Measurements from ENCODE around the gene RALGAPA2. TPM values are rescaled to one million over a fixed set of nuclear protein-coding genes. Genes with fewer than 3 reads are reported as not detected.
A peak's percentile ranks its signal among the peaks of the same experiment; 100 is the strongest.

The RALGAPA2 gene
- total and polyA plus RNA-seq, 4 donors = 14.4 to 24.8 (median 18.0) TPM

DNA sequence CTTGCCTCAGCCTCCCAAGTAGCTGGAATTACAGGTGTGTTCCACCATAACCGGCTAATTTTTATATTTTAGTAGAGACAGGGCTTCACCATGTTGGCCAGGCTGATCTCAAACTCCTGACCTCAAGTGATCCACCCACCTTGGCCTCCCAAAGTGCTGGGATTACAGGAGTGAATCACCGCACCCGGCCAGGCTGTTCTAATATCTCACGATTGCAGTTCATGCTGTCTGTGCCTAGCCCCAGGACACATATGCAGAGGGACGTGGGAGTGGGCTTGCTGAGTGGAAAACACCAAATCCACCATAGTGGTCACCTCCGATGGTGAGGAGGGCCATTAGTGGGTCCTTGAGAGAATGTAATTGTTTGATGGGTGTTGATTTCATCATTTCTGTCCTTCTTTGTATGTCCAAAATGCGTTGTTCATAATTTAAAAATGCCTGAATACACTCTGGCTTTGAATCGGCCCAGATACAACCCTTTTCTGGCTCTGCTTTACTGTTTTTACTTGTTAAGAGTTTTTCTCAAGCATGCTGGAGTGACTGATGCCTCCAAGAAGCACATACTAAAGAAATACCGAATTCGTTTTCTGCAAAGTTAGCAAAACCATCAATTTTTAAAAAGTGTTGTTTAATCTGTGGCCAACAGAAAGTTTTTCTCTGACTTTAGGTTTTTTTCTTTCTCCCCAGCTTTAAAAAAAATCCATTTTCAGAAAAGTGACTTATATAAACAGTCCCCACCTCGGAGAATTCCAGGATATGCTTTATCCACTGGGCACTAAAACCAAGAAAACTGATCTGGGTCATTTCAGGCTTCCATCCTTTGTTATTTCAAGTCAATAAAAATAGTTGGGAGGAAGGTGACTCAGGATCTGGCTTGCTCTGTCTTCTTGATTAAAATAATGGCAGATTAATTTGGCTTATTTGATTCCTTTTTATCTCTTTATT, 18.8 kb upstream of the RALGAPA2 start:
- no peaks in the 10 kb centered on the region for H3K9me3 ChIP-seq (ENCODE audit: control insufficient read depth, insufficient read depth, low read length)
- WGBS (ENCODE audit: insufficient coverage) = 100% methylated on average over 5 of the region's 11 CpGs
- no peak for DNase-seq (ENCODE audit: low read depth in 4 of 6, low spot score in 6 of 6)
- no peak overlapping the region for H3K27ac ChIP-seq (ENCODE audit: low read depth, low read length)
- H3K27me3 ChIP-seq (ENCODE audit: control insufficient read depth, insufficient read depth, low read length) = no peaks in the 10 kb centered on the region
- H3K36me3 ChIP-seq (ENCODE audit: control insufficient read depth, insufficient read depth, low read length) = no peaks in the 10 kb centered on the region
- H3K4me1 ChIP-seq (ENCODE audit: control insufficient read depth, insufficient read depth, low read length) = no peaks in the 10 kb centered on the region
- no peak overlapping the region for H3K4me3 ChIP-seq (ENCODE audit: low read depth, low read length)

DNA sequence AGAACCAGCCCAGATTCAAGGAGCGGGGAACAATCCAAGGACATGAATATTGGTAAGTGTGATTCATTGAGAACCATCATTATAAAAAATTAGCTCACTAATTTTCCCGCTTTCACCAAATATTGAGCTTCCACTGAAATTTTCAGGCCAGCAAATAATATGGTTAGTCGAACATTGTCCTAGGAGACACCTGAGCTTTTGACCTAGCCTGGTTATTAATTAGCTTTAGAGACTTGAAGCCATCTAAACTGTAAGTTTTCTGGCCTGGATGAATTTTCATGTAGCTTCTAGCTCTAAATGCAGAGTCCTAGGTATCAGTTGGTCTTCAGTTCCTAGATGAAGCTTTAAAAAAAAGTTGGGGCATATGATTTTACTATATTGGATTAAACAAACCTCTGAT, 17.1 kb upstream of the RALGAPA2 start:
- DNase-seq (ENCODE audit: low read depth in 4 of 6, low spot score in 6 of 6) = no peak
- WGBS (ENCODE audit: insufficient coverage) = 100% methylated on average over 1 of the region's 3 CpGs
- Histone ChIP-seq H3K36me3 (ENCODE audit: control insufficient read depth, insufficient read depth, low read length) (no peaks in the 10 kb centered on the region), H3K9me3 (ENCODE audit: control insufficient read depth, insufficient read depth, low read length) (no peaks in the 10 kb centered on the region), H3K27ac (ENCODE audit: low read depth, low read length) (no peak overlapping the region), H3K4me1 (ENCODE audit: control insufficient read depth, insufficient read depth, low read length) (no peaks in the 10 kb centered on the region), H3K4me3 (ENCODE audit: low read depth, low read length) (no peak overlapping the region), H3K27me3 (ENCODE audit: control insufficient read depth, insufficient read depth, low read length) (no peaks in the 10 kb centered on the region)

DNA sequence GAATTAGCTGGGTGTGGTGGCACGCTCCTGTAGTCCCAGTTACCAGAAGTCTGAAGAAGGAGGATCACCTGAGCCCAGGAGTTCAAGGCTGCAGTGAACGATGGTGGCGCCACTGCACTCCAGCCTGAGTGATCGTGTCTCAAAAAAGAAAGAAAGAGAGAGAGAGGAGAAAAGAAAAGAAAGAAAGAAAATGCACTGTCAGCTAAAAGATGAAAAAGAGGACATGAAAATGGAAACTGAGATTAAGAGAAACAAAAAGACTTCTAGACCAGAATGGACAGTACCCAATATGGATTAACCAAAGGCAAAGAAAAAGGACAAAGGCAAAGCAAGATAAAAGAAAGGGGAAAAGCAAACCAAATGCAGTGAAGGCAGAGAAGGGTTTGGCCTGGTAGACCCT, 9.0 kb upstream of the RALGAPA2 start:
- no peaks in the 10 kb centered on the region for H3K4me1 ChIP-seq (ENCODE audit: control insufficient read depth, insufficient read depth, low read length)
- no peak for DNase-seq (ENCODE audit: low read depth in 4 of 6, low spot score in 6 of 6)
- H3K4me3 ChIP-seq (ENCODE audit: low read depth, low read length) = no peak overlapping the region
- no peaks in the 10 kb centered on the region for H3K27me3 ChIP-seq (ENCODE audit: control insufficient read depth, insufficient read depth, low read length)
- no peaks in the 10 kb centered on the region for H3K36me3 ChIP-seq (ENCODE audit: control insufficient read depth, insufficient read depth, low read length)
- peaks cover 2% of the 10 kb centered on the region for H3K9me3 ChIP-seq (ENCODE audit: control insufficient read depth, insufficient read depth, low read length)
- WGBS (ENCODE audit: insufficient coverage) = 89% methylated on average over 4 of the region's 4 CpGs
- no peak overlapping the region for H3K27ac ChIP-seq (ENCODE audit: low read depth, low read length)

DNA sequence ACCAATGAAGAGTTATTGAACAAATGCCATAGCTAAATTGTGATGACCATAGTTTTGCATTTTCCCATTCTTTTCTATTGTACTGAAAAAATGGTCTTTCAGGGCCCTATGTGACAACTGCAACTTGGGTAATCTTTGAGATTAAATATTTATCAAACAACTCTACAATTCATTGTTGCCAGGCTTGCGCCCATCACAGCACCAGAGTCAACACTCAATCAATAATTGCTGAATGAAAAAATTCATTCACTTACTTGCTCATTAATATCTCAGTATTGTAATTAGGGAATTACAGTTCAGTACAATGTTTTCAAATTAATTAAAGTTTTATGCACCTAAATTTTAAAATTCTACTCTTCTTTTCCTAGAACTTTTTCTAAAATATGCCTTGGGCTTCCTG, 7.7 kb upstream of the RALGAPA2 start:
- Histone ChIP-seq H3K4me3 (ENCODE audit: low read depth, low read length) (no peak overlapping the region), H3K9me3 (ENCODE audit: control insufficient read depth, insufficient read depth, low read length) (peaks cover 2% of the 10 kb centered on the region), H3K36me3 (ENCODE audit: control insufficient read depth, insufficient read depth, low read length) (no peaks in the 10 kb centered on the region), H3K27me3 (ENCODE audit: control insufficient read depth, insufficient read depth, low read length) (no peaks in the 10 kb centered on the region), H3K4me1 (ENCODE audit: control insufficient read depth, insufficient read depth, low read length) (no peaks in the 10 kb centered on the region), H3K27ac (ENCODE audit: low read depth, low read length) (no peak overlapping the region)
- no CpG with 5 or more reads among the region's 1 CpG for WGBS (ENCODE audit: insufficient coverage)
- no peak for DNase-seq (ENCODE audit: low read depth in 4 of 6, low spot score in 6 of 6)

DNA sequence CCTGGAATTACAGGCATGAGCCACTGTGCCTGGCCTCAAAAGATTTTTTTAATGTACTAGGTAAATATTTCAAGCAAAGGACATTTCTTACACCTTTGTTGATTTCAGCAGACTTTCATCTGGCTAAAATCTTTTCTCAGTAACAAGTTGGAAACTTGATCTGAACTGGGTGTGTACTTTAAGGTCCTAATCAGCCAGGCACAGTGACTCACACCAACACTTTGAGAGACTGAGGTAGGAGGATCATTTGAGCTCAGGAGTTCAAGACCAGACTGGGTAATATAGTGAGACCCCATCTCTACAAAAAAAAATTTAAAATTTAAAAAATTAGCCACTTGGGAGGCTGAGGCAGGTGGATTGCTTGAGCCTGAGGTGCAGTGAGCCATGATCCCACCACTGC, 7.0 kb upstream of the RALGAPA2 start:
- no peaks in the 10 kb centered on the region for H3K4me1 ChIP-seq (ENCODE audit: control insufficient read depth, insufficient read depth, low read length)
- H3K27ac ChIP-seq (ENCODE audit: low read depth, low read length) = no peak overlapping the region
- no peak for DNase-seq (ENCODE audit: low read depth in 4 of 6, low spot score in 6 of 6)
- no peaks in the 10 kb centered on the region for H3K27me3 ChIP-seq (ENCODE audit: control insufficient read depth, insufficient read depth, low read length)
- peaks cover 2% of the 10 kb centered on the region for H3K9me3 ChIP-seq (ENCODE audit: control insufficient read depth, insufficient read depth, low read length)
- H3K4me3 ChIP-seq (ENCODE audit: low read depth, low read length) = no peak overlapping the region
- no peaks in the 10 kb centered on the region for H3K36me3 ChIP-seq (ENCODE audit: control insufficient read depth, insufficient read depth, low read length)

DNA sequence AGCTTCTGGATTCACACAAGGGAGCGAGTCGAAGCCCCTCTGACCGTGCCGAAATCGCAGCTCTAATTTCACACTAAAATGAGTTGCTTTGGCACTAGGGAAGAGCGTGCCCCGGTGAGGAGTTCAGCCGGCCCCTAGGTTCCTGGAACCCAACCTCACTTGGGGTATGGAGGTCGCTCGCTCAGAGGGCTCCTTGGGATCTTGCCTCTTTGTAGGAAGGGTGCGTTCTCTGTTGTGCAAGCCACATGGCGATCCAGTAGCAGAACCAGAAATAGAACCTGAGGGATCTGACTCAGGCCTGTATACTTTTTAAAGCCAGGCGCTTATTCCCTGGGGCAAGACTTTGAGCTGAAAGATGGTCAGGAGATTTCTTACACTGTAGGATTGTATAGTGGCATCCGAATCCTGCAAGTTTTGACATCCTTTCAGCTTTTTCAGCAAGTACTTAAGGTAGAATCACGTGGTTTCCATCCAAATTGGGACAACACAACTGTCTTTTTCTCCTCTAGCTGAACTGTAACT, 861 bp upstream of the RALGAPA2 start:
- peaks cover 8% of the 10 kb centered on the region for H3K4me1 ChIP-seq (ENCODE audit: control insufficient read depth, insufficient read depth, low read length)
- H3K27me3 ChIP-seq (ENCODE audit: control insufficient read depth, insufficient read depth, low read length) = no peaks in the 10 kb centered on the region
- DNase-seq (ENCODE audit: low read depth in 4 of 6, low spot score in 6 of 6) = no peak
- 33% methylated on average over 11 of the region's 15 CpGs for WGBS (ENCODE audit: insufficient coverage)
- H3K27ac ChIP-seq (ENCODE audit: low read depth, low read length) = no peak overlapping the region
- no peaks in the 10 kb centered on the region for H3K9me3 ChIP-seq (ENCODE audit: control insufficient read depth, insufficient read depth, low read length)
- H3K36me3 ChIP-seq (ENCODE audit: control insufficient read depth, insufficient read depth, low read length) = no peaks in the 10 kb centered on the region
- H3K4me3 ChIP-seq (ENCODE audit: low read depth, low read length) = peak overlapping the region; percentile 54

DNA sequence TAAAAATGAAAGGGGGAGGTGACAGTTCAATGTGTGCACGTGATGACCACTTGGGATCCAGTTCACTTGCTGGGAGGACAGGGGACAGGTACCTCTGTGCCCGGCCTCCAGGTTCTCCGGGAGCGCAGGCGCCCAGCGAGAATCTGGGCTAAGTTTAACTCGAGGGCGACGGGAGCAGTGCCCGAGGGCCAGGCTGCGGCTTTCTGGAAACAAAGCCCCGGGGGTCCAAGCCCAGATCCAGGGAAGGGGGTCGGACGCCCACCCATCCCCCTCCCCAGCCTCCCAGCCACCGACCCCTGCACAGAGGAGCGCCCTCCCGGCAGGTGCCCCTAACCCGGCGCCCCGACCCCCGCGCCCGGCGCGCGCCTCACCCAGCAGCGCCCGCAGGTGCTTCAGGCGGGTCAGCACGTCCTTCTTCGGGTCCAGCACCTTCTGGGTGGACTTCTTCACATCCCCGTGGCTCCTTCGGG, 405 bp downstream of the RALGAPA2 start:
- WGBS (ENCODE audit: insufficient coverage) = under 1% methylated on average over 33 of the region's 33 CpGs
- Histone ChIP-seq H3K27me3 (ENCODE audit: control insufficient read depth, insufficient read depth, low read length) (no peaks in the 10 kb centered on the region), H3K27ac (ENCODE audit: low read depth, low read length) (peak overlapping the region; percentile 76), H3K4me3 (ENCODE audit: low read depth, low read length) (peak overlapping the region; percentile 54), H3K36me3 (ENCODE audit: control insufficient read depth, insufficient read depth, low read length) (no peaks in the 10 kb centered on the region), H3K4me1 (ENCODE audit: control insufficient read depth, insufficient read depth, low read length) (peaks cover 8% of the 10 kb centered on the region), H3K9me3 (ENCODE audit: control insufficient read depth, insufficient read depth, low read length) (no peaks in the 10 kb centered on the region)
- DNase-seq (ENCODE audit: low read depth in 4 of 6, low spot score in 6 of 6) = no peak

DNA sequence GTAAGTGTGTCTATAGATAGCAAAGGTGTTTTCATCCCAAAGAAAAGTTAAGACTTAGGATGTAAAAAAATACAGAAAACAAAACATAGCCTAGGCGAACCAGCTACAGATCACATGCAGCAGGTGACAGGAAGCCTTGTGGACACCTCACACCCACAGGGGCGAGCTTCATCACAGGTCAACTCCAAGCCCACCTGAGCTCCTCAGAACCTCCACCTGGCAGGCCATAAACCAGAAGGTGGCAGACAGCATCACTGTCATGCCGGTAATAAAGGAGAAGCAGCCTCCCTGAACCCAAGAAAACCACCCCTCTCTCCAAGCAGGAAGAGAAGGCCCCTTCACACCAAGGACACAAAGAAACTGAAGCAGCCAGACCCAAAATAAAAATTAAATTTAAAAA, 1.0 kb downstream of the RALGAPA2 start:
- no peaks in the 10 kb centered on the region for H3K9me3 ChIP-seq (ENCODE audit: control insufficient read depth, insufficient read depth, low read length)
- H3K27ac ChIP-seq (ENCODE audit: low read depth, low read length) = no peak overlapping the region
- peak in 2 of 6 donors; percentile 33 to 39 for DNase-seq (ENCODE audit: low read depth in 4 of 6, low spot score in 6 of 6)
- 67% methylated on average over 3 of the region's 3 CpGs for WGBS (ENCODE audit: insufficient coverage)
- H3K27me3 ChIP-seq (ENCODE audit: control insufficient read depth, insufficient read depth, low read length) = no peaks in the 10 kb centered on the region
- H3K4me1 ChIP-seq (ENCODE audit: control insufficient read depth, insufficient read depth, low read length) = peaks cover 8% of the 10 kb centered on the region
- peak overlapping the region; percentile 54 for H3K4me3 ChIP-seq (ENCODE audit: low read depth, low read length)
- H3K36me3 ChIP-seq (ENCODE audit: control insufficient read depth, insufficient read depth, low read length) = no peaks in the 10 kb centered on the region

DNA sequence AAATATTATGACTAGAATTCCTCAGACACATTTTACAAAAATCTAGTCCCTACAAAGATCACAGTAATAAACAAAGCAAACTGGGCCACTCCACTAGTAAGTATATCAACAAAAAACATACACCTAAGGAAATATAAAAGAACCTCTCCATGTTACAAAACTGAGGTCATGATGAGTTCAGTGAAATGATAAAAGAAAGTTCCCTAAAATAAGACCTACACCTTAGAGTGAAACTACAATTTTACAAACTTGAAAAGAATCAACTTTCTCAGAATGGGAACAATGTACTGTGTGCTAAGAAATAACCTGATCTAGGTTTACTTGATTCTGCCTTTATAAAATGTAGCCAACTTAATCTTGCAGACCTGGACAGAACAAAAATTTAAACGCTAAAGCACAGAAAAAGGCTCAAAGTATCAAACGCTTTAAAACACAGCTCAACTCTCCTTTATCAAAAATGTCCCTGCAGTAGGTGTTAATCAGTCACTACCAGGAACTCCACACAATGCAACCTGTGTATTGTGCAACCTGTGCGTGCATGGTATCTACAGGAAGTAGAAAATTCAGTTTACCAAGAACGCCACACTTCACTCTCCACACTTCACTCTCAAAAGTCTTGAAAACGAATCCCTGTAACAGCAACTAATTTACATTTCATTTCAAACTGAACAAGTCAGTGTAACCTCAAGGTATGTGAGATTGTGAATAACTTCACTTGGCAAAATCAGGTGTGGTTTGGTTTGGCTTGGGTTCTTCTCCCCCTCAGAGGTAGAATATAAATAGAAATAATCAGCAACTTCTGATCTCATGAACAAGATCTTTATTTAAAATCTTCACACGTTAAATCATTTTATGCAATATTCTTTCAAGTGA, 1.8 kb downstream of the RALGAPA2 start:
- WGBS (ENCODE audit: insufficient coverage) = 80% methylated on average over 3 of the region's 6 CpGs
- no peaks in the 10 kb centered on the region for H3K9me3 ChIP-seq (ENCODE audit: control insufficient read depth, insufficient read depth, low read length)
- no peak overlapping the region for H3K27ac ChIP-seq (ENCODE audit: low read depth, low read length)
- H3K27me3 ChIP-seq (ENCODE audit: control insufficient read depth, insufficient read depth, low read length) = no peaks in the 10 kb centered on the region
- peak overlapping the region; percentile 18 for H3K4me3 ChIP-seq (ENCODE audit: low read depth, low read length)
- peaks cover 8% of the 10 kb centered on the region for H3K4me1 ChIP-seq (ENCODE audit: control insufficient read depth, insufficient read depth, low read length)
- H3K36me3 ChIP-seq (ENCODE audit: control insufficient read depth, insufficient read depth, low read length) = no peaks in the 10 kb centered on the region
- DNase-seq (ENCODE audit: low read depth in 4 of 6, low spot score in 6 of 6) = no peak
